ENCODE data around the gene TADA1.

Gene TADA1

GRCh38 chr1:166869318-166870099 is 6.6 kb downstream of the TADA1 start:
- Histone ChIP-seq H3K9ac (ENCODE audit: low read length) (no peak overlapping the region), H3K9me3 (ENCODE audit: insufficient read depth, low read length) (no peaks in the 10 kb centered on the region), H3K4me1 (ENCODE audit: low read length) (peaks cover 3% of the 10 kb centered on the region), H3K4me3 (ENCODE audit: low read length) (no peak overlapping the region), H4K20me1 (ENCODE audit: insufficient read depth, low read length) (peaks cover 36% of the 10 kb centered on the region), H3K79me2 (ENCODE audit: low read length) (peaks cover 66% of the 10 kb centered on the region), H3K36me3 (replicated peaks; ENCODE audit: low read depth, low read length) (peaks cover 22% of the 10 kb centered on the region), H3K27ac (ENCODE audit: low read length) (no peak overlapping the region), H2AFZ (ENCODE audit: low read depth, low read length) (no peak overlapping the region), H3K4me2 (ENCODE audit: low read length) (no peak overlapping the region), H3K27me3 (ENCODE audit: low read depth, low read length) (no peaks in the 10 kb centered on the region)
- TF ChIP-seq EZH2phosphoT487 (IDR thresholded peaks at IDR 0.05; ENCODE audit: low read depth) (no peak), CTCF (IDR thresholded peaks at IDR 0.05; ENCODE audit: low read depth, low read length) (no peak)

DNA sequence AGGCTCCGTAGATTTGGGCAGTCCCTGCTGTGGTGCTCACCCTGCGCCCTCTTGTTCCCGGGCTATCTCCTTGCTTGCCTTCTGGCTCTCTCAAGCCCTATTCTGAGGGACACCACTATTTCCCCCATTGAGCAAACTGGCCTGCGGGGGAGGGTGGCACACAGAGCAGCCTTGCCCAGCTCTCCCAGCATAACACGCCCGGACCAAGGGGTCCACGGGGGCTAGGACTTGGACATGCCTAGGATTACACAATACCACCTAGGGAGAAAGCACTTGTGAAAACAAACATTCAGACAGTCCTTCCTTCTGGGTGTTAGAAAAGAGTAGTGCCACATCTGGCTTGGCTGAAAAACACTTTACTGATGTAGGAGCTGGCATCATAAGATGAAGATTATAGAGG is 7.4 kb downstream of the TADA1 start:
- Histone ChIP-seq H4K20me1 (ENCODE audit: insufficient read depth, low read length) (peaks cover 30% of the 10 kb centered on the region), H3K79me2 (ENCODE audit: low read length) (peaks cover 62% of the 10 kb centered on the region), H3K4me2 (ENCODE audit: low read length) (no peak overlapping the region), H3K4me3 (ENCODE audit: low read length) (no peak overlapping the region), H2AFZ (ENCODE audit: low read depth, low read length) (no peak overlapping the region), H3K4me1 (ENCODE audit: low read length) (no peaks in the 10 kb centered on the region), H3K9ac (ENCODE audit: low read length) (no peak overlapping the region), H3K27me3 (ENCODE audit: low read depth, low read length) (no peaks in the 10 kb centered on the region), H3K27ac (ENCODE audit: low read length) (no peak overlapping the region), H3K36me3 (replicated peaks; ENCODE audit: low read depth, low read length) (peaks cover 29% of the 10 kb centered on the region), H3K9me3 (ENCODE audit: insufficient read depth, low read length) (no peaks in the 10 kb centered on the region)
- TF ChIP-seq EZH2phosphoT487 (IDR thresholded peaks at IDR 0.05; ENCODE audit: low read depth) (no peak), CTCF (IDR thresholded peaks at IDR 0.05; ENCODE audit: low read depth, low read length) (no peak)

- H3K9ac ChIP-seq (ENCODE audit: low read length), result no peak overlapping the region
- H3K4me2 ChIP-seq (ENCODE audit: low read length), result no peak overlapping the region
- no peak overlapping the region for H2AFZ ChIP-seq (ENCODE audit: low read depth, low read length)
- peaks cover 12% of the 10 kb centered on the region; the same call in 1 of the 2 replicates for H4K20me1 ChIP-seq (ENCODE audit: insufficient read depth, low read length)
- no peaks in the 10 kb centered on the region for H3K27me3 ChIP-seq (ENCODE audit: low read depth, low read length)
- TF ChIP-seq CTCF (IDR thresholded peaks at IDR 0.05; ENCODE audit: low read depth, low read length) (no peak), EZH2phosphoT487 (IDR thresholded peaks at IDR 0.05; ENCODE audit: low read depth) (no peak)
- peaks cover 44% of the 10 kb centered on the region for H3K36me3 ChIP-seq (replicated peaks; ENCODE audit: low read depth, low read length)
- H3K4me1 ChIP-seq (ENCODE audit: low read length), result no peaks in the 10 kb centered on the region
- no peak overlapping the region for H3K4me3 ChIP-seq (ENCODE audit: low read length)
- no peak overlapping the region for H3K27ac ChIP-seq (ENCODE audit: low read length)
- H3K9me3 ChIP-seq (ENCODE audit: insufficient read depth, low read length), result no peaks in the 10 kb centered on the region
- H3K79me2 ChIP-seq (ENCODE audit: low read length), result peaks cover 35% of the 10 kb centered on the region
Measured at GRCh38 chr1:166865926-166866325, 10.1 kb downstream of the TADA1 start.

DNA sequence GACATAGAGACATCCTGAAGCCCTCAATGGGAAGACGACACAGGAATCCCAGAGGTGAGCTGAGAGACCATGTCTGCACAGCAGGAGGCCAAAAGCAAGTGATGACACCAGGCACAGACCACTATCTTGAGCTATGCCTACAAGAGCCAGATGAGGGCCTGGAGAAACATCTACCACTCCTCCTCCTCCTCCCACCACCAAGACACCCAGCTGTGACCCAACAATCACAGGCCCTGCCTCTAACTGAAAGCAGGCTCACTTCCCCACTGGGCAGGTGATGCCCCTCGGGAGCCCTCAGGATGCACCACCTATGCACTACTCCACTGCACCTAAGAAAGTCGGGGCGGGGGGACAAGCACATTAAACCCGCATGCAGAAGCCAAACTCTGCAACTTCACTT is 16.5 kb downstream of the TADA1 start:
- Histone ChIP-seq H2AFZ (ENCODE audit: low read depth, low read length) (no peak overlapping the region), H3K9ac (ENCODE audit: low read length) (no peak overlapping the region), H3K9me3 (ENCODE audit: insufficient read depth, low read length) (no peaks in the 10 kb centered on the region), H3K27me3 (ENCODE audit: low read depth, low read length) (no peaks in the 10 kb centered on the region), H3K4me2 (ENCODE audit: low read length) (no peak overlapping the region), H3K27ac (ENCODE audit: low read length) (no peak overlapping the region), H4K20me1 (ENCODE audit: insufficient read depth, low read length) (0 out of 2 replicates have a peak, but pooled peaks cover 4% of the 10 kb centered on the region), H3K4me3 (ENCODE audit: low read length) (no peak overlapping the region), H3K79me2 (ENCODE audit: low read length) (peaks cover 14% of the 10 kb centered on the region), H3K4me1 (ENCODE audit: low read length) (no peaks in the 10 kb centered on the region), H3K36me3 (replicated peaks; ENCODE audit: low read depth, low read length) (peaks cover 71% of the 10 kb centered on the region)
- TF ChIP-seq CTCF (IDR thresholded peaks at IDR 0.05; ENCODE audit: low read depth, low read length) (no peak), EZH2phosphoT487 (IDR thresholded peaks at IDR 0.05; ENCODE audit: low read depth) (no peak)

Measured in OCI-LY3 (cell line).